T-helper 17 cell (primary cell): ENCODE results near the gene UNC79. TPM values are rescaled to one million over a fixed set of nuclear protein-coding genes. Genes with fewer than 3 reads are reported as not detected.

Source experiments
- ATAC-seq: fragments of 150-1000 bp; cut with Tn5 transposase; 2 replicates; pipeline ENCODE4 v1.10.0; 2021; ENCODE audit warnings: mild to moderate bottlenecking, moderate library complexity
- DNase-seq, 3 donors: peaks; one replicate each; pipeline versions ENCODE4 v3.0.0 to v3.0.0-alpha.2; 2020 to 2021
- H3K9me3 ChIP-seq: one replicate; pipeline ENCODE4 v1.7.0; 2013; ENCODE audit warnings: low read length, mild to moderate bottlenecking; ENCODE audit not compliant: control insufficient read depth, poor library complexity, severe bottlenecking
- H3K27ac Mint-ChIP-seq: one replicate; pipeline ENCODE4 v1.8.0; 2022; ENCODE audit warnings: mild to moderate bottlenecking, moderate library complexity, mixed read lengths
- H3K27me3 Mint-ChIP-seq: one replicate; pipeline ENCODE4 v1.8.0; 2022; ENCODE audit warnings: mixed read lengths
- H3K36me3 Mint-ChIP-seq: one replicate; pipeline ENCODE4 v1.8.0; 2022; ENCODE audit warnings: low read depth, mixed read lengths
- H3K4me1 Mint-ChIP-seq: one replicate; pipeline ENCODE4 v1.8.0; 2022; ENCODE audit warnings: mild to moderate bottlenecking, mixed read lengths
- H3K4me3 Mint-ChIP-seq: one replicate; pipeline ENCODE4 v1.8.0; 2022; ENCODE audit warnings: mild to moderate bottlenecking, moderate library complexity, mixed read lengths
- total RNA-seq, 4 donors: library from RNA in 2 of 4; stranded (reverse) in 2 of 4; gene quantifications; one replicate each; pipeline ENCODE4 v1.2.3 and lab custom pipeline; 2022 to 2026

The UNC79 gene
- total RNA-seq, 2 donors from 2014 or later = not detected

DNA sequence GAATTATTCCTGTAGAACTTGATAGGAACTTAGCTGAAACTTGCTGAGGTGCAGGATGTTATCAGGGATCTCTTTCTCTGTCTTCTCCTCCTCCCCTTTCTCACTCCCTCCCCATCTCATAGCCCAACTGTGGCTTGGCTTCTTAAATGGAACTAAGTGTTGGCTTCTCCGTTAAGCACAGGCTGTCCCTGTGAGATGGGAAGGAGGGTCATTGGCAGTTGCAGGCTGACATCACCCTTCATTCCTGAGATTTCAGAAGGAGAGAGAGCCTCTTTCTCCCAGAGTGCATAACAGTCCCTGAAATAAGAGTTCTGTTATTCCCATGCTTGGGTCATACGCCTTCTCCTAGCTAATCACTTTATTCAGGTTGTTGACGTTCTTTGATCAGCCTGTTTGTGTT is 162.0 kb downstream of the UNC79 start:
- ATAC-seq (no peak), DNase-seq (no peak)
- Mint-ChIP-seq H3K36me3 (no peaks in the 10 kb centered on the region), H3K4me3 (no peak overlapping the region), H3K27me3 (peaks cover 17% of the 10 kb centered on the region), H3K27ac (no peak overlapping the region), H3K4me1 (no peaks in the 10 kb centered on the region)
- no peaks in the 10 kb centered on the region for H3K9me3 ChIP-seq

DNA sequence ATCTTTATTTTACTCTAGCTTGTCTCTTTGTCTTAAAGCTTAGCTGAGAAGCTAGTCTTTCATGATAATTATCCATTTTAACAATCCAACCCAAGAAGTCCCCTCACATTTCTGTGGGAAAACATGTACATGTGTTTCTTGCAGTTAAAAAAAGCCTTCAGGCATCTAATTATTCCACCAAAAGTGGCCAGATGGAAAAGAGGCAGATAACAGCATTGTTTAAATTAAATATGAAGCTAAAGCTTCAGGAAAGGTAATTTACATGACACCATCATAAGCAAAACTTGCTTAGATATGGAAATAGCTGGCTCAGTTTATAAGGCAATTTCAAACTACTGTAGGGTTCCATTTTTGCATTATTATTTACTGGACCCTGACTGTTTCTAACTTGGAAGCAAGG is 175.4 kb downstream of the UNC79 start:
- Mint-ChIP-seq H3K4me1 (no peaks in the 10 kb centered on the region), H3K27ac (no peak overlapping the region), H3K4me3 (no peak overlapping the region), H3K36me3 (no peaks in the 10 kb centered on the region), H3K27me3 (peaks cover 43% of the 10 kb centered on the region)
- DNase-seq (no peak), ATAC-seq (no peak)
- no peaks in the 10 kb centered on the region for H3K9me3 ChIP-seq

DNA sequence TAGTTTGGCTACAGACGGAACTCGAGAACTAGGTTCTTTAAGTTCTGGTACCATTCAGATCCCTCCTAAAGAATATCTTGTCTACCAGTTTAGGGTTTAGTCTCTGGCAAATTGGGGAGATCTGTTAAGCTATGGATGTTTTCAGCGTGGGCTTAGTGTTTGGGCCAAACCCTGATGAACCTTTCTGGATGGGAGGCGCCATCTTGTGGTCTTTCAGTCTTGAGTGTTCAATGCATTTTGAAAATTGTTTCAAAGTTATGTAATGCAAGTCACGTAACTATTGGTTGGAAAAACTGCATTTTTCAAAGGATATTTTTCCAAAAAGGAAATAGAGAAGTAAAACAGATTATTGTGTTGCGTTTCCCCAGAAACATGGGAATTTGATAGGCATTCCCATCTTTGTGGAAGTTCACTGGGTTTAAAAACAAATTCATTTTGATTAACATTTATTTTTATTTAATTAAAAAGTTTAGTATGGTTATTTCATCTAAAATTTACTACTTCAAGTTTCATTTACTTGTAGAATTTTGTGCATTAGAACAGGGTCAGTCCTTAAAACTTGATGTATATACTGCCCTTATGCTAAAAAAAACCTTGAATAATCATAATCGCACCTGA is 188.5 kb downstream of the UNC79 start:
- no peaks in the 10 kb centered on the region for H3K9me3 ChIP-seq
- Mint-ChIP-seq H3K27me3 (peaks cover 41% of the 10 kb centered on the region), H3K36me3 (no peaks in the 10 kb centered on the region), H3K4me3 (no peak overlapping the region), H3K27ac (no peak overlapping the region), H3K4me1 (no peaks in the 10 kb centered on the region)
- DNase-seq (no peak), ATAC-seq (no peak)

DNA sequence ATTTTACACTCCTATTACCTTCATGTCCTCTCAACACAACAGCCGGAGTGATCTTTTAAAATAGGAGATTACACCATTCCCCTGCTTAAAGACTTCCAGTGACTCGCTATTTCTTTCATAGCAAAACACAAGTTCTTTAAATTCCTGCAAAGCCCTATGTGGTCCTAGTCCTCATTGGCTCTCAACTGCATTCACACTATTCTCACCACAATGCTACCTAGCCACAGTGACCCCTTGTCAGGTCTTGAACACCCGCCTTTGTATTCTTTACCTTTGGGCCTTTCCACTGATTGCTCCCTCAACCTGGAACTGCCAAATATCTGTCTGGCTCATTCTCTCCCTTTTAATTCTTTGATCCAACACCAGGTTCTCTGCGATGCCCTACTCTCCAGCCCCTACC is 197.3 kb downstream of the UNC79 start:
- Mint-ChIP-seq H3K27ac (no peak overlapping the region), H3K27me3 (peaks cover 66% of the 10 kb centered on the region), H3K4me3 (no peak overlapping the region), H3K36me3 (peaks cover 4% of the 10 kb centered on the region), H3K4me1 (no peaks in the 10 kb centered on the region)
- H3K9me3 ChIP-seq = no peaks in the 10 kb centered on the region
- DNase-seq = no peak
- ATAC-seq = no peak

DNA sequence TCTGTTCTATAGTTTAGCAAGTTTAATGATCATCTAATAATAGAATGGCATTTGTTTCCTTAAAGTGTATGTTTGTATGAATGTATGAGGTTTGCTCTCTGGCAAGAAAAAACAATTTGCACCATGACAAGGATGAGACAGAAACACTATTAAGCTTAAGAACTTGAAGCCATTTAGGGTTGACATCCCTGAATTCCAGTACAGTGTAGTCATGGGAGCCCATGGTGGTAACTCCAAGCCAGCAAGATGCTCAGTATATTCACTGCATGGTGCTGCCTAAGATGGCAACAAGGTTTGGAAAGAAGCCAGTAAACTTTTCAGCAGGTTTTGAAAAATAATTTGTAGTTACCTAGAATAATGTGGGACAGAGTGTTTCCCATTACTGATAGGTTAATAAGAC is 198.9 kb downstream of the UNC79 start:
- Mint-ChIP-seq H3K27ac (no peak overlapping the region), H3K4me1 (no peaks in the 10 kb centered on the region), H3K36me3 (peaks cover 4% of the 10 kb centered on the region), H3K27me3 (peaks cover 67% of the 10 kb centered on the region), H3K4me3 (no peak overlapping the region)
- no peaks in the 10 kb centered on the region for H3K9me3 ChIP-seq
- ATAC-seq = no peak
- no peak for DNase-seq

DNA sequence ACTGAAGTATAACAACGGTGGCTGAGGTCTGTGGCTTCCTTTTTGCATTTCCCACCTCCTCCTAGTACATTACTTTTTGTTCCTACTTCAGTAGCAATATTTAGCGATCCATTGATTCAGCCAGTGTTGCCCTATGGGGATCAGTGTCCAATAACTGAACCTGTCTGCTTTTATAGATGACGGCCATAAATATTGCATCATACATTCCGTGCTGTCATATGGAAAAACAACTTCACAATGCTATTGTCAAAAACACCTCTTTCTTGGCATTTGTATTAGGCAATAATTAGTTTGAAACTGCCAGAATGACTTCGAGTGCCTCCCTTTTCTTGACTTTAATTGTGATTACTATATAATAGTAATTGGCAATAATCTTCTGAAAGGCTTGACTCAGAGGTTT is 208.1 kb downstream of the UNC79 start:
- ATAC-seq = no peak
- H3K4me1 Mint-ChIP-seq = no peaks in the 10 kb centered on the region
- no peak for DNase-seq
- H3K27ac Mint-ChIP-seq = no peak overlapping the region
- no peaks in the 10 kb centered on the region for H3K9me3 ChIP-seq
- peaks cover 75% of the 10 kb centered on the region for H3K27me3 Mint-ChIP-seq
- no peak overlapping the region for H3K4me3 Mint-ChIP-seq
- peaks cover 2% of the 10 kb centered on the region for H3K36me3 Mint-ChIP-seq

DNA sequence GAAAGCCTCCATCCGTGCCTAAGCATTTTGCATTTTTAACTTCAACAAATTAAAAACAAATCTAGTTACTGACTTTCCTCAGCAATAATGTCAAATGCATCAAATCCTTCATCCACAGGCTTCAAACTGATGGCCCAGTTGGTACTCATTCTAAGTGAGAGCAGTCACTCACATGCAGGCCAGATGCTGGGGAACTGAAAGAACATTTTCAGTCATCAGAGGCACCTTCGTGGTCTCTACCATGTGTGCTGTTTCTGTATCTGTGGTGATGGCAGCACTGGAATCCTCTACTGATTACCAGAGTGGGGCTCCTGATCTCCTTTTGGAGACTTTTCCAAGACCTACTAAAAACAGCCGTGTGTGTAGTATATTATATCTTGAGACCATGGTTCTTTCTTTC is 212.4 kb downstream of the UNC79 start:
- H3K27me3 Mint-ChIP-seq = peaks cover 33% of the 10 kb centered on the region
- no peaks in the 10 kb centered on the region for H3K4me1 Mint-ChIP-seq
- ATAC-seq (no peak), DNase-seq (no peak)
- H3K4me3 Mint-ChIP-seq = no peak overlapping the region
- H3K9me3 ChIP-seq = no peaks in the 10 kb centered on the region
- H3K27ac Mint-ChIP-seq = no peak overlapping the region
- H3K36me3 Mint-ChIP-seq = peaks cover 2% of the 10 kb centered on the region

DNA sequence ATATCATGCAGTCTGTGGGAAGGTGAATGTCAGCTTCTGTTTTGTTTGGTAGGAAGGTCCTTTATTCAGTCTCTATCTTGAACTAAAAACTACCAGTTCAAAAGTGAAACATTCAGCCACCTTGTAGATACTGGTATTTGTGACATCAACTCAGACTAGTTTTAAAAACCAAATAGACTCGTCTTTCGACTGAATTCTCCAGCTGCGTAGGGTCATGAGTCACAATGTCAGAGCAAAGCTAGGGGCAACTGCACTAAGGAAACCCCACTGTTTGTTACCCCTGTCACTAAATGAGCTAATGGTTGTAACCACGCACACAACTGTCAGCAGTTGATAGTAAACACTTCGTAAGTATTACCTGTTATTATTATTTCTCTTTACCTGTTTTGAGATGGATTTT is 212.9 kb downstream of the UNC79 start:
- H3K9me3 ChIP-seq = no peaks in the 10 kb centered on the region
- DNase-seq (no peak), ATAC-seq (no peak)
- H3K27me3 Mint-ChIP-seq = peaks cover 28% of the 10 kb centered on the region
- H3K4me3 Mint-ChIP-seq = no peak overlapping the region
- H3K36me3 Mint-ChIP-seq = peaks cover 2% of the 10 kb centered on the region
- H3K4me1 Mint-ChIP-seq = no peaks in the 10 kb centered on the region
- H3K27ac Mint-ChIP-seq = no peak overlapping the region

DNA sequence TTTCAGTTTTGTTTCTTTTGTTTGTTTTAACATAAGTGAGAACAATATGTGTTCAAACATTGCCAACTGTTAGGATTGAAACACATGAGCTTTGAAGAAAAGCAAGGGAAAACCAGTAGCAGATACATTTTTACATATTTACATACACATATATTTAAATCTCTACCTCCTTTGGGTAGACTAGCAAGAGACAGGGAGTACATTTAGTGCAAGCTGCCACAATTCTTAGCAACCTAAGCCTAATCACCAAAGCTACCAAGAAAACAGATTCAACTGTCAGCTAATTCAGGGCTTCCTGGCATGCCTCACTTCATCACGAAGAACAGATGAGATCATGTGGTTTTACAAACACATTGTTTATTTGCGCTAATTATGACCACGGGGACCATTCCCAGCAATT is 214.5 kb downstream of the UNC79 start:
- Mint-ChIP-seq H3K4me1 (no peaks in the 10 kb centered on the region), H3K4me3 (no peak overlapping the region), H3K36me3 (peaks cover 2% of the 10 kb centered on the region), H3K27ac (no peak overlapping the region), H3K27me3 (peaks cover 18% of the 10 kb centered on the region)
- DNase-seq (no peak), ATAC-seq (no peak)
- H3K9me3 ChIP-seq = no peaks in the 10 kb centered on the region

DNA sequence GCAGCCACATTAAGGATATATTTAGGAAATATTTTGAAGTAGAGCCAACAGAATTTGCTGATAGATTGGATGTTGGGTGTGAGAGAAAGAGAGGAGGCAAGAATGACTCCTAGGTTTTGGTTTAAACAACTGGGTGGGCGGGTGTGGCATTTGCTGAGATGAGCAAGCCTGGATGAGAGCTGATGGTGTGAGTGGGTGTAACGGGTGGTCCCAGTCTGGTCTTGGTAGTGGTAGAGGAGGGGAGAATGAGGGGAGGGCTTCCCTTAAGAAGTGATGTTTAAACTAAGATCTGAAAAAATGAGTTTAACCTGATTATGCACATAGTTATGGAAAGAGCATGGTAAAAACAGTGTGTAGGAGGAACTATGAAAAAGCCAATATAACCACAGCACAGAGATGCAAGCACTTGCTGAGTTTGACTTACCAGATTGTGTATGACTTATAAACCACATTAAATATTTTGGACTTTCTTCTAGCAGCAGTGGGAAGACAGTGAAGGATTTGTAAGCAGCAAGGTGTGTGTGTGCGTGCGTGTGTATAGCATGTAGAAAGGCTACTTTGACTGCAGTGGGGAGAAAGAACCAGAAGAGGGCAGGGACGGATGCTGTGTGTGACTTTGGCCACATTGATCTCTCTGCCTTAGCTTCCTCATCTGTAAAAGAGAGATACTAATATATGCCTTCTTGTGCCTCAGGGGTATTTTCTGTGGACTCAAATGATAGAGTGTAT is 217.9 kb downstream of the UNC79 start:
- H3K4me3 Mint-ChIP-seq = no peak overlapping the region
- ATAC-seq = no peak
- H3K4me1 Mint-ChIP-seq = no peaks in the 10 kb centered on the region
- H3K27ac Mint-ChIP-seq = no peak overlapping the region
- H3K36me3 Mint-ChIP-seq = no peaks in the 10 kb centered on the region
- DNase-seq = no peak
- no peaks in the 10 kb centered on the region for H3K9me3 ChIP-seq
- peaks cover 11% of the 10 kb centered on the region for H3K27me3 Mint-ChIP-seq

DNA sequence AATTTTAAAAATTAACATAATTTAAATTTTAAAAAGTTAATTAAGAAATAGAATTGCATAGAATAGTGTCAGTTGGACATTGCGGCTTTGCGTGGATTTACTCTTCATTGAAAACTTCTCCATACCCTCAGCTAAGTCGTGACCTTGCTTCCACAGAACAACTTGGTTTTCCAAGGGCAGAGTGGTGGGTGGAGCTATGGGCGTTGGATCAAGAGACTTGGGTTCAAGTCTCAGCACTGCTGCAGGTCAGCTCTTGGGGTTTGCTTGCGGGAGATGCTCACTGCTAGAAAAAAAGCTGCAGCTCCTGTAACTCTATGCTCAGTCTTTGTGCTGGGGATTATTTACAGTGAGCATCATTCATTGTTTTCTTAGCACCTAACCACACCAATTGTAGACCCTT is 223.9 kb downstream of the UNC79 start:
- DNase-seq (no peak), ATAC-seq (no peak)
- Mint-ChIP-seq H3K36me3 (peaks cover 4% of the 10 kb centered on the region), H3K27me3 (peaks cover 43% of the 10 kb centered on the region), H3K4me1 (no peaks in the 10 kb centered on the region), H3K4me3 (no peak overlapping the region), H3K27ac (no peak overlapping the region)
- no peaks in the 10 kb centered on the region for H3K9me3 ChIP-seq

DNA sequence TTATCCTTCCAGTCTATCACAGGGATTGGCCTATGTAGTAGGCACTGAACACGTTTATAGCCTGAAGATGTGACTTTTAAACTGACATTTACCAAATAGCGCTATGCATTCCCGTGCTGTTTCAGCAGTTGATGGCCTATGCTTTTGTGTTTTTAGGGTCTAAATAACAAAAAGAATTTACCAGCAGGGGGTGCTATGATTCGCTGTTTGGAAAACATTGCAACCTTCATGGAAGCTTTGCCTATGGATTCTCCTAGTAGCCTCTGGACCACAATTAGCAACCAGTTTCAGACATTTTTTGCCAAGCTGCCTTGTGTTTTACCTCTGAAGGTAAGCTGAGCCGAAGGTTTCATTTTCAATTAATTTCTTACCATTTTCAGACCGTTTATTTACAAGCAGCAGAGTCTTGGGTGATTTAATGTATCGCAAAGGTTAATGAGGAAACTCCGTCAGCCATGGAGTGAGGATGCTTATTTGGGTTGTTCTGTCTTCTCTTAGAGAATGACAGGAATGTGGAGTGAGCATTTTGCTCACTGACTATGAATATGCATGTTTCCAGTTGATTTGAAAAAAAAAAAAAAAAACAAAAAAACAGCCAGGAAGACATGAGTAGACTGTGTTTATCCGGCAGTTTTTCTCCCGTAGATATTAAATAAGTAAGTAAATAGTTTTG is 224.5 kb downstream of the UNC79 start:
- H3K4me3 Mint-ChIP-seq = no peak overlapping the region
- no peaks in the 10 kb centered on the region for H3K4me1 Mint-ChIP-seq
- no peak for ATAC-seq
- DNase-seq = no peak
- no peaks in the 10 kb centered on the region for H3K9me3 ChIP-seq
- peaks cover 50% of the 10 kb centered on the region for H3K27me3 Mint-ChIP-seq
- H3K36me3 Mint-ChIP-seq = peaks cover 4% of the 10 kb centered on the region
- H3K27ac Mint-ChIP-seq = no peak overlapping the region

DNA sequence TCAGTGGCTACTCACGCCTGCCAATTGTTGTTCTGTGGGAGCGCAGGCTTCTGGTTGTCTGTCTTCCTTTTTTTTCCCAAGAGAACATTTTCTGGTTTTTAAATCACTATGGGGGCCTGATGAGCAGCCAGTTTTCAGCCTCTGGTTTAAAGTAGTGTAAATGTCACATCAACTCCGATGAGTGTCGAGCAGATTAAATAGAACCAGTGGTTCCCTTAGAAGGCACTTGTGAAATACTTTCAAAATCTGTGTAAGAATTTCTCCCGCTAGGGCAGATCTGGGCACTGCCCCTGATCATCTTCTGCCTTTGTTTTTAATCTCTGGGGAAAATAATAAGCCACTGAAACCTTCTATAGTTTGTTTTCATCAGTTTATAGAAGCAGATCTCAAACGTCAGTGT is 227.1 kb downstream of the UNC79 start:
- Mint-ChIP-seq H3K36me3 (peaks cover 4% of the 10 kb centered on the region), H3K27me3 (peaks cover 42% of the 10 kb centered on the region), H3K27ac (no peak overlapping the region), H3K4me1 (no peaks in the 10 kb centered on the region), H3K4me3 (no peak overlapping the region)
- H3K9me3 ChIP-seq = no peaks in the 10 kb centered on the region
- no peak for ATAC-seq
- no peak for DNase-seq

DNA sequence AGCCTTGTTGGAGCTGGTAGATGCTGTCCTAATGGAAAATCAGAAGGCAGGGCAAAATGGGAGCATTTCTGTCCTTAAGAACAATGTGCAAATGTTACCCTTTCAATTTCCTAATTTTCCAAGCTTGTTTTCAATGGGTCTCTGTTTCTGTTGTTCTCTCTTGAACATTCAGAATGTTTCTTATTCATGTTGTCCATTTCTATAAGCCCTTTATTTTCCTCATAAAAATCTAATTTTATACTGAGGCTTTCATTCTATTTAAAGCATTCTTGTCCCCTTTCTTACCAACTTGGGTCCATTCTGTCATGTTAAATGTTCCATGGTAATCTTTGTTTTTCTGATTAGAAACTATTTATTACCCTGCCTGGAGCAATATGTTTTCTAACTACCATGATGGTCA is 232.6 kb downstream of the UNC79 start:
- H3K9me3 ChIP-seq = no peaks in the 10 kb centered on the region
- DNase-seq (no peak), ATAC-seq (no peak)
- Mint-ChIP-seq H3K4me3 (no peak overlapping the region), H3K27ac (no peak overlapping the region), H3K4me1 (no peaks in the 10 kb centered on the region), H3K36me3 (peaks cover 3% of the 10 kb centered on the region), H3K27me3 (peaks cover 12% of the 10 kb centered on the region)
